DMS53 treated with DMSO at 0.1 percent for 48 hours (cell line): ENCODE measurements around the gene GRIK4.

Experiments
- DNase-seq: peaks from one replicate; lab custom pipeline; 2025; ENCODE audit not compliant: unreplicated experiment; lab: John Stamatoyannopoulos, UW

The GRIK4 gene

DNA sequence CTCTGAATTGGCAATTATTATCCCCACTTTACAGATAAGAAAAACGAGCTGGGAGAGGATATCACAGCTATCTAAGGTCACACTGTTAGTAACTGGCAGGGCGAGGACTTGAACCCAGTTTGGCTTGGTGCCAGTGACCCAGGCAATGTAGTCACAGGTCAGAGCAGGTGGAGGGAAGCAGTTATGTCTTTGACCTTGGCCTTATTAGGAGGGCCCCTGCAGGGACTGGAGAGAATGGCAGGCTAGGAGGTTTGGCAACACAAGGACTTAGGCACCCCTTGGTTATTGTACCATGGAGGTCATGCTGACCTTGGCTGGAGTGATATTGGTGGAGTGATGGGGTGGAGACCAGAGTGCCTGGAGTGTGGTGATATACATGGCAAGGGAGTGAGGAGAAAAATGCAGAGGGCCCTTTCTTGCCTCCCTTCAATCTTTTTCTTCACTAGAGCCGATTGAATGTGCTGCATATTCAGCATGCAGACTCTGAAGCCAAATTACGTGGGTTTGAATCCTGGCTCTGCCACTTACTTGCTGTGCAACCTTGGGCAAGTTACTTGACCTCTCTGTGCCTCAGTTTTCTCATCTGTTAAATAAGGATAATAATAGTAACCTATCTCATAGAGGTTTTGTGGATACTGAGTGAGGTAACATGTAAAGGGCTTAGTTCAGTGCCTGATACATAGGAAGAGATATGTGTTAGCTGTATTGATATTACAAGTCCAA lies 419.7 kb downstream of the GRIK4 start:
- DNase-seq, result no peak

DNA sequence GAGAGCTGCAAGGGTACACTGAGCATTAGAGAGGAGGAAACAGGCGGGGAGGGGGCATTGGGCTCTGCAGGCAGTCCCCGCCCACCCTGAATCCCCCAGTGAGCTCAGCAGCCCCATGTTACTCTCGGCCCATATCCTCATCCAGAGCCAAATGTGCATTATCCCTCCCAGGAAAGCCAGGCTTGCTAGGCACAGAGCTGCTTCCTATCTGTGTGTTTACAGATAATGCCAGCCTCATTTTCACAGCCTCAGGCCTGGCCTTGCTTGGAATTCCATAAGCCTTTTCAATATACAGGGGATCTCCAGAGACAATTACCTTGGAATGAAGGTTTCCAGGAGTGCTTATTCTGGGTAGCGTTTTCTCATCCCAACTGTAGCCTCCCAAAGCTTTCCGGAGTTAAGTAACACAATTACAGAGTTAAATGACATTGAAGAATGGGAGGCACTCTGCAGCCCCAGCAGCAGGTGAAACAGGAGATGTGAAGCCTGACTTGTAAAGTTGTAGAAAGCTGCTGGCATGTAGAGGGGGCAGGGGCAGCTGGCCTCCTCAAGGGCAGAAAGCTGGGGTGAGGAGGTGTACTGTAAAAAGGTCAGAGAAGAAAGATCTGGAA lies 420.9 kb downstream of the GRIK4 start:
- DNase-seq, result no peak

DNA sequence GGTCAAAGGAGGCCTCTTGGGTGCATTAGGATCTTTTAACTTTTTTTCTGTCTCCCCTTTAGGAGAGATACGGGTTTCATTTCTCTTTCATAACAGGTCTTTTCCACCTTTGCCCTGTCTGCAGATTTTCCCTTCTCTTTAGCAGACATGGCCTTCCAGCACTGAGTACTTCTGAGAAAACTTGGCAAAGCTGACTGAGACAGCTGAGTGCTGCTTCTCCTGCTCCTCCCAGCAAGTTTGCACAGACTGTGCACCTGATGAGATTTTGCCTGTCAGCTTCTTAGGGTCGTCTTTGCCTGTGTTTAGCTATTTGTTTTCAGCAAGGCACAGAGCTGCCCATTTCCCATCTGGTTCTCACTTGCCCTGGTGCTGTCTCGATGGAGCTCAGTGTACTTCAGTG lies 424.8 kb downstream of the GRIK4 start:
- DNase-seq, result no peak

DNA sequence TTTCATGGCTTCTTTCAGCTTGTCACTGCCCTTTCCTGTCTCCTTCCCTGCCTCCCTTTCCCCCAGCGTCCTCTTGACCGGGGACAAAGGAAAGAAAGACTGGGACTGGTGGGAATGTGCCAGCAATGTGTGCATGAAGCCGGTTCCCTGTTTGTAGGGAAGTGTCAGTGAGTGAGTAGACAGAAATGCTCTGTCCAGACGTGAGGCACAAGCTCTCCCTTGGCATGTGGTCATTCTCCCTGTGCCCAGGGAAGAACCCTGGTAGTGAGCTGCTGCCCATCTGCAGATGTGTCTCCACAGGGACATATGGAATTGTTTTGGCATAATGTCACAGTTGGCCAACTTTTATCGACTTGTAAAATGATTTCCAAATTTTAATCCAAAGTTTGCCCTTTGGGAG lies 426.0 kb downstream of the GRIK4 start:
- no peak for DNase-seq

DNA sequence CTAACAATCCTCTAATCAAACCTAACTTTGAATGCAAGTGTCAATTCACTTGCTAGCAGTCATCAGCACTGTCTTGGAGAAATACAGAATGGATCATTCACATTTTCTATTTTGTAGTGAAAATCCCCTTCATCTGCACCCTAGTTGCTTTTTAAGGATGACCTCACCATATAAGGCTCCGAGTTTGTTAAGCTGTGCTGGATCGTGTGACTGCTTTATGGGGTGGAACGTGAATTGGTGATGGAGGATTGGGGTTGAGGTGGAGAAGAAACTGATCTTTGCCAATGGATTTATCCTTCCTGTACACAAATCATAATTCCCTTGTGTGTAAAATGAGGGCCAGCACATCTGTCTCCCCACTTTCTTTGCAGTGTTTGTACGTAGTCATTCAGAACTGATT lies 426.7 kb downstream of the GRIK4 start:
- DNase-seq, result no peak

DNA sequence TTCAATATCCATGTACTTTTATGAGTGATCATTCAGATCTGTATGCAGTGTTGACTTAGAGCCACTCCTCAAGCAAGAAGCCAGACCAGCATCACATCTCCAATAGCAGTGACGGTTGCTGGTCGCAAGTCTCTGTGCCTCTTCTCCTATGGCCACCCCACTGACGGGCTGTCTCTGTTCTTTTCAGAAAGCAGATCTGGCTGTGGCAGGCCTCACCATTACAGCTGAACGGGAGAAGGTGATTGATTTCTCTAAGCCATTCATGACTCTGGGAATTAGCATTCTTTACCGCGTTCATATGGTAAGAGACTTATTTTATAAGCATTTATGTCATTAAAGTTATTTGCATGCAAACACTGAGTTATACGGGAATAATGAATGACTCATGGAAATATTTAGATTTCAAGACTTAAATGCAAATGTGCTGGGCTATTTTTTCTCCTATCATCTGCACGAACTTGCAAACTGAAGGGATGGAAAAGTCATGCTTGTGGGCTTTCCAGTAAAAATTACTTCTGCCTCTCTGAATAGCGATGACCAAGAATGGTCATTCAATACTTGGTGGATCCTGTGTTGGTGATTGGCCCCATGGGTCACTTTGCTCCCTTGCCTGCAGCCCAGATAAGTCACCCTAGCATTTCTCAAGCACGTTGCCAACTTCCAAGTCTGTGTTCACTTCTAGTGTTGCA lies 428.8 kb downstream of the GRIK4 start:
- DNase-seq, result no peak

DNA sequence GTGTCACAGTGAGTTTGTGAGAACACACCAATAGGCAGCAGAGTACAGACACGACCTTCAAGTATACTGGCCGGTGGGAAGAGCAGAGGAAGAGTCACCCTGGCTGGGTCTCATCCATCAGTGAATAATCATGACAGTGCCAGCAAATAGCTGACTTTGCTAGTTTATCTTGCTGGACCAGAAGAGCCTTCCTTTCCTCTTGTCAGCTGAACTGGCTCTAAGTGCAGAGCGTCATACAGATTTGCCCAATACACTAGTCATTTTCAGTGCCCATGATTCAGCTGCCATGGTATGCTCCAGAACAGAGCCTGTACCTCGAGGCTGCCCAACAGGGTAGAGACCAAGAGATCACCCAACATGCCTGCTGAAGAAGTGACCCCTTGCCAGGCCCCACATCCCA lies 429.5 kb downstream of the GRIK4 start:
- DNase-seq, result no peak

DNA sequence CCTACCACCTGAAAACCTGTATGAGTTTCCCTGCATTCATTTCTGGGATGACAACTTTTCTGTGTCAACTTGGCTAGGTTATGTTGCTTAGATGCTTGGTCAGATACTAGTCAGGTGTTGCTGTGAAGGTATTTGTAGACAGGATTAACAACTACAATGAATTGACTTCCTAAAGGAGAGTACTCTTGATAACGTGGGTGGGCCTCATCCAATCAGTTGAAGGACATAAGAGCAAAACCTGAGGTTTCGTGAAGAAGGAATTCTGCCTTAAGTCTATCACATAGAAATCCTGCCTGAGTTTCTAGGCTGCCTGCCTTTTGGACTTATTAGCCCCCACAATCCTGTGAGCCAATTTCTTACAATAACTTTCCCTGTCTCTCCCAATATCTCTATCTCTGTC lies 431.2 kb downstream of the GRIK4 start:
- no peak for DNase-seq

DNA sequence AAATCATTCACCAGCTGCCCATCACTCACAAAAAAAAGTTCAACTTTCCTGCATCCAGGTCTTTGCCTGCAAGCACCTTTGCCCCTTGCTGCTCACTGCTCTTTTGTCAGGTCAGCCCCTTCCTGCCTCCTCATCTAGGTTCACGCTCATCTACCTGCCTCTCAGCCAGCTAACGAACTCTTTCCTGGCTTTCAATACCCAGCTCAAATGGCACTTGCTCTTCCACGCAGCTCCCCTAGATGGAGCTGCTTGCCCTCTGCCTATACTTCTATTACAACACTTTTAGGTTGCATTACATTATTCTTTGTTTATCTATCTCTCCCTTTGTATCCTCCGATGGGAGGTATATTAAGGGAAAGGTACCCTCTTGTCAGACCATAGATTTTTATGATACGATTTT lies 433.5 kb downstream of the GRIK4 start:
- DNase-seq, result no peak

DNA sequence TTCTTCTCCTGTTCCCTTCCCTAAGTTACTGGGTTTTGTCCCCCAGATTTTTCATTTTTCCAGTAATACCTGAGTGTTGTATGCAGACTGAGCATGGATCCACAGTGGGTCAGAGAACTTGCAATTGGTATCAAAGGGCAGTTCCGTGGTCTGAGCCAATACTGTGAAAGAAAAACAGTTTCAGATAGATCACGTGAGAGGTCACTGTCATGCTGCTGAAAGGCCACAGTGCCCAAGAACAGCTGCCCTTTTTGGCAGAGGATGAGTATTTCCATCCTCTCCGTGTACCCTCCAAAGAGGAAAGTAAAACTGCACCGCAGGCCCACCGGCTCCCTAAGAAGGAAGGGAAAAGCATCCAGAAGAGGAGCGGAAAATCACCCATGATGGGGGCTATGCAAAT lies 439.3 kb downstream of the GRIK4 start:
- no peak for DNase-seq

DNA sequence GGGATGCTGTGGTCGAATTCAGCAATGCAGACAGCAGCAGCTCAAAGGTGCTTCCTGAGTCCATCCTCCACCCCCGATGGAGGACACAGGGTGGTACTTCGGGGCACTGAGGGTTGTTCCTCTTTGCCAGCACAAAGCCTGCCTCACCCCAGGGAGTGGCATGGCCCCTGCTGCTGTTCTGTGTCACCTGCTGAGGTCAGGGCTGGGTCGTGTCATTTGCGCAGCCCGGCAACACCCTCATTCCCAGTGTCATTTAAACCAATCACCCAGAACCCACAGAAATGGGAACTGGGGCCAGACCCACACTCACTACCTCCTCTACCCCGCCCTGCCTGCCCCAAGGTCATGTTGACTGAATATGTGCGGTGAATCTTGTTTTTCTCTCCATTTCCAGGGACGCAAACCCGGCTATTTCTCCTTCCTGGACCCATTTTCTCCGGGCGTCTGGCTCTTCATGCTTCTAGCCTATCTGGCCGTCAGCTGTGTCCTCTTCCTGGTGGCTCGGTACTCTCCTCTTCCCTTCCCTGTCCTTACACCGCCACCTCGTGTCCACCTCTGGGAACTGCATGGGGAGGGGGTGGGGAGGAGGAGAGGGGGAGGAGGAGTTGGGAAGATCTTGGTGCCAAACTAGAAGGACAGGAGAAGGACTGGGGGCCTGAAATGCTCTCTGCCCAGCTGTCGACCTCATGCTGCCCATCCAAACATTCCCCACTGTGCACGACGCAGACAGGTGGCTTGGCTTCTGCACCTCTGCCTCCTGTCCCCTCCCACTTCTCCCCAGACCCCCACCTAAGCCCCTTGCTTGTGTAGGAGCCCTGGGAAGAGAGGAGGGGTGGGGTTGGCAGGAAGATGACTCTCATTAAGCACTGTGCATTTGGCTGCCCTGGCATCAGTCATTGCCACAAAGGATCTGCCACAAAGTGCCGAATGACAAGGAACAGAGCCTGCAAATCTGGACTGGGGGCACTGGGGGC lies 441.2 kb downstream of the GRIK4 start:
- peak; percentile 74 for DNase-seq

DNA sequence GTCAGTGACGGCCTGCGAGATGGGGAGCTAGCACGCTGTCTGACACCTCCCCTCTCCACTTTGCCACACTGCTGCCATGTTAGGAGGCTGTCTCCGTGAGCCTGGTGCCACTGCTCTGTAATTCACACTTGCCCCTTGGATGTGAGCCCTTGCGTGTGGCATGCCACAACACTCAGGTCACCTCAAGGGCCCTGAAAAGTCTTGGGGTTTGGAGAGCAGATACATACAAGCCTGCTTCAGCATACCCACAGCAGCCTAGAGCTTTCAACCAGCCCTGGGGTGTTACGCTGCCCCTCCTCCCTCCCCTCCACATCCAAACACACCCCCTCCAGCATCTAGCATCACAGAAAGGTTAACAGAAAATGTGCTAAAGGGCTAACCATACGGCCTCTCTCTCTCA lies 442.8 kb downstream of the GRIK4 start:
- no peak for DNase-seq

DNA sequence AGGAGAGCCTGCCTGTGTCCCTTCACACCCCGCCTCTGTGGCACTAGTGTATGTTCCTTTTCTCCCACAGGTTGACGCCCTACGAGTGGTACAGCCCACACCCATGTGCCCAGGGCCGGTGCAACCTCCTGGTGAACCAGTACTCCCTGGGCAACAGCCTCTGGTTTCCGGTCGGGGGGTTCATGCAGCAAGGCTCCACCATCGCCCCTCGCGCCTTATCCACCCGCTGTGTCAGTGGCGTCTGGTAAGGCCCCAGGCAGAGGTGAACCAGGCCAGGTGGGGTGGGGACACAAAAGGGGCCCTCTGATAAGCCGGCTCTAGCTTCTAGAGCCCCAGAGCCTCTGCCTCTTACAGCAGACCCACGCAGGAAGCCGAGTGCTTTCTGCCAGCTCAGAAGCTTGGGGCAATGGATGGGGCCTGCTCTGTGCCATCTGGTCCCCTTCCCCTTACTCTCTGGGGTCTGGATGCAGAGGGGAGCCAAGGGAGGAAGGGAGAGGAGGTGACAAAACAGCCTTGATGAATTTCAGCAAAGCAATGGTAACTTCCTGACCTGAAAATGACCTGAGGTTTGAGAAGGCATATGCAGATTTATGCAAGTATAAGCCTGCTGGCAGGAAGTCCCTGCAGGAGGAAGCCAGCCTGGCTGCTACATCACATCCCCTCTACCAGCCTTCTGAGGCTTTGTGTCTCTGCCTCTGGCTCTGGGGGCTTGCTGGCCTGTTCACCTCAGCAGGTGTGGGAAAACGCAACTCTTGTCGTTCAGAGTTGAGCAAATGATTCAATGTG lies 445.4 kb downstream of the GRIK4 start:
- no peak for DNase-seq

DNA sequence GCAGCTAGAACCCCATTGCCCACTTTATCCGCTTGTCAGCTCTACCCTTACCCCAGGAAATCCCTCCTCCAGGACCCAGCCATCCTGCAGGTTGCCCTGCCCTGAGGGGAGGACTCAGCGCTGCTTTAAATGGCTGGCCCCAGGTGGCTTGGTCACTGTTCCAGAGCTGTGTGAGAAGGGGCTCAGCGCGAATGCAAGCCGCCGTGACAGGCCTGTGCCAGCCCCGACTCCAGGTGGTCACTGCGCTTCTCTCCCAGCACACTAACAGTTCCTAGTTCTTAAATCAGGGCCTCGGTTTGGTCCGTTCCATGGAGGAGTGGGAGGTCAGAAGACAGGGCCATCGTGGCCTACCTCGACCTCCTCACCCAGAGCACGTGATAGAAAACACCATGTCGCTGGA lies 446.6 kb downstream of the GRIK4 start:
- DNase-seq, result no peak

DNA sequence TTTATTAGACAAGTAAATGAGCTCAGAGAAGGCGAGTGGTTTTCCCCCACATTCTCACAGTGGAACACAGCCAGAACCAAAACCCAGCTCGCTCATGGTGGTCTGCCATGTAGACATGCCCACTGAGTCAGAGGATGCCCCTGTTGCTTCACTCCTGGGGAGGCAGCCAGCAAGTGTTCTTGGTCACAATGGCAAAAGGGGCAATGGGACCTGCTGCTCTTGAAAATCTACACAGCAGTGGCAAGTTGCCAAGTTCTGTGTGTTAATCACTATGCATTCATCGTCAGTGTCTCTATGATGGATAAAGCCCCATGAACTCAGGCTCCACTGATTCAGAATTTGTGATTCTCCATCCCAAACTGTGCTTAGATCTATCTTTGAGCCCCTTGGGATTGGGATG lies 447.6 kb downstream of the GRIK4 start:
- no peak for DNase-seq

DNA sequence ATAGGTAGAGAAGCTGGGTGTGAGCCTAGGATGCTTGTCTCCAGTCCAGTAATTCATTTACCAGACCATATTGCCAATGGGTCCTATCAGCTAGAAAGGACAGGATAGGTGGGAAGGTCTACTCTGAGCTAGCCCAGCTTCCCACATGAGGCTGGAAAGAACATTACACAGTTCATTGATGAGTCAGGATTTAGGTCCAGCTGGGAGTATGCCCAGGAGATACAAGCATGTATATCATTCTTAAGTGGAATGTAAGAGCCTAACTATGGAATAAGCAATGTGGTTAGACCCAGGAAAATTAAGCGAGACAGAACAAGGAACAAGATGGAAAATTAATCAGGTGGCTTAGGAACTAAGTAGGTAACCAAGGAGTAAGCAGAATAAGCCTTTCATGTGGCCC lies 453.3 kb downstream of the GRIK4 start:
- DNase-seq, result no peak

DNA sequence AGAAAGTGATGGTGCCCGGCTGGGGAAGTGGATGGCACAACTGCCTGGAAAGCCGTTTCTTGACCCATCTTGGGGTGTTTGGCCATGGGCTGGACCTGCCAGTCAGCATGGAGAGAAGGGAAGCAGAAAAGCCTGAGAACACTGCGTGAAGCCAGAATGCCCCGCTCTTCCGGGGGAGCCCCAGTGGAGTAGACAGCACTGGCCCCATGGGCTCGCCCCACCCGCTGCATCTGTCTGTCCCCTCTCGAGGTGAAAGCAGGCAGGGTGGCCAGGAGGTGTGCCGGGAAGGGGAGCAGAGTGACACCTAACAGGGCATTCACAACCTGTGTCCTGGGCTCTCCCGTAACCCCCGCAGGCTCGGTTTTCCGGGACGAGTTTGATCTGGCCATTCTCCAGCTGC lies 455.3 kb downstream of the GRIK4 start:
- no peak for DNase-seq

DNA sequence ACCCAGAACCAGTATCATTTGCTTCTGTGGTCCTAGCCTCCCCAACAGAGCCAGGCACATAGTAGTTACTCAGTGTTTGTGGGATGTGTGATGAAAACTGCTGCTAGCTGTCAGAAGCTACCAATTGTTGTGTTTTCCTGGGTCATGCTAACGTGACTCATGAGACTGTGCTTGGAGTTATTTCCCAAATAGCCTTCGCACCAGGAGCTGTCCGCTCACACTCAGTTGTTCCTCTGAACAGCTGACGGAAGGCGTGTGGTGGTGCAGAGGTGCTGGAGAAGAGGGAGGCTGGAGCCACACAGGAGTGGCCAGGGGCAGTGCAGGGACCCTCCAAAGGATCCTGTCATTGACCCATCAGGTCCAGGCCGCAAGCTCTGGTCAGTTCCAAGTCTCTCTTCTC lies 458.4 kb downstream of the GRIK4 start:
- no peak for DNase-seq

DNA sequence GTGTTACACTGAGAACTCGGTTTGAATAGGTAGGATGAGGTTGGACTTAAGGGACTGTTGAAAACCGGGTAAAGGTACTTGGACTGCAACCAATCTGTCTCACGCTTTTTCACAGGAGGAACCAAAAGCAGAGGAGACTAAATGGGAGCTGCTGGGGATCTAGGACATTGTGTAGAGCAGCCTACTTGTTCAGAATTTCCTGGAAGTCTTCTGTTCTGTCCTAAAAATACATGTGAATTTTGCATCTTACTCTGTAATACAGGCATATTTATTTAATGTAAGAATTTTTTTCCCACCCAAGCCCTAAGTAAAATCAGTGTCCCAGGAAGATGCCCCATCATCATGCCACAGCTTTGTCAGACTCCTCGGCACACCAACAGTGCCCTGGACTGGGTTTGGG lies 460.3 kb downstream of the GRIK4 start:
- DNase-seq, result no peak

DNA sequence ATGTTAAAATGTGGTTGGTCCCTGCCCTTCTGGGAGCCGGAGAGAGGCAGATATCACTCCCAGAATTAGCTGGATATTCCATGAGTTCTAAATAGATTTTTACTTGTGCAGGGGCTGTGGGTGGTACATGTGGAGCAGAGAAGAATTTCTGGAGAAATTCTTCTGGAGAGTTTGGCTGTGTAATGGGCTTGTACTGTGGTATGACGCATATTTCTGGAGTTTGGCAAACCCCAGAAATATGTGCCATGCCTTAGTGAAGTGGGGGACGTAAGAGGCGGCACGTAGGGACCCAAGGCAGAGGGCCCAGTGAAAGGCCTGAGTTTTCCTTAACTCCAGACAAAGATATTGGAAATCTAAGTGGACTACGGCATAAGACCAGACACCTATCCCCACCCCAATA lies 461.1 kb downstream of the GRIK4 start:
- no peak for DNase-seq

DNA sequence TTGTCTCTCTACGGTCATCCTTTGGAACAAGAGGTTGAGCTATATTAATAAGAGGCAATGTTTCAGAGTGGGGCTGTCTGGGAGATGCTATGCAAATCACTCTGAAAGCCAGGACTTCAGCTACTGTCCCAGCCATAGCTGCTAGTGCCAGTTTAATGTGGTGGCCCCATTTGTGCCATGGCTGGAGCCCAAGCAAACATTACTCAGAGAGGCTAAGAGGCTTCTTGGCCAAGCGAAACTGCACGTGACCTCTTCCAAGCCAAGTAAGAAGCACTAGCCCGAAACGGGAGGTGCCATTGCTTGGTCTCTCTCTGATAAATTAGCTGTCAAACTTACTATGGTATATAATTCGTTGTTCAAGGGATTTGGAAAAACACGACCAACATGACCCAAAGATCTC lies 462.0 kb downstream of the GRIK4 start:
- DNase-seq, result no peak
